ENCODE measurements around the gene SDC3. TPM values are rescaled to one million over a fixed set of nuclear protein-coding genes. Genes with fewer than 3 reads are reported as not detected.

Gene SDC3
- total and polyA plus RNA-seq, 7 donors, result 3.3 to 11.6 (median 6.8) TPM

DNA sequence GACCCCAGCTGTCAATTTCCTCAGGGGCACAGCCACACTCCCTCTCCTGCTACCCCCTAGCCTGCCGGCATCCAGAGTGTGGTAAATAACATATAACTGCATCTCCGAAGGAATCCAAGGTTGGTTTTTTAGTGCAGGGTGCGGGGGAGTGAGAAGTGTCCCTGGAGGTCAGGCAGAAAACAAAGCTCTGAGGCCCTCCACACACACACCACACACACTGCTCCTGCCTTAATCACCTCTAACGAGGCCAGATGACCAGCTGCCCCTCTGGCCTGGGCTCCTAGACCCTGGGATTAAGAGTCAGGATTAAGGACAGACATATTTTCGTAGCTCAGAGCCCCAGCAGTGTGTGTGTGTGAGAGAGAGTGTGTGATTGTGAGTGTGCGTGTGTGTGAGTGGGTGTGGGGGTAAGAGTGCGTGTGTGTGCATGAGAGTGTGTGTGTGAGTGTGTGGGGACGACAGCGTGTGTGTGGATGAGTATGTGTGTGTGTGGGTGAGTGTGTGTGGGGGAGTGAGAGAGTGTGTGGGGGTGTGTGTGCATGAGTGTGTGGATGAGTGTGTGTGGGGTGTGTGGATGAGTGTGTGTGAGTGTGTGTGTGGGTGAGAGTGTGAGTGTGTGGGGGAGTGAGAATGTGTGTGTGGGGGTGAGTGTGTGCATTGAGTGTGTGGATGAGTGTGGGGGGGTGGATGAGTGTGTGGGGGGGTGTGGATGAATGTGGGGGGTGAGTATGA is 14.6 kb downstream of the SDC3 start:
- peaks cover 3% of the 10 kb centered on the region for H3K4me1 ChIP-seq
- TF ChIP-seq, protein P1, sequence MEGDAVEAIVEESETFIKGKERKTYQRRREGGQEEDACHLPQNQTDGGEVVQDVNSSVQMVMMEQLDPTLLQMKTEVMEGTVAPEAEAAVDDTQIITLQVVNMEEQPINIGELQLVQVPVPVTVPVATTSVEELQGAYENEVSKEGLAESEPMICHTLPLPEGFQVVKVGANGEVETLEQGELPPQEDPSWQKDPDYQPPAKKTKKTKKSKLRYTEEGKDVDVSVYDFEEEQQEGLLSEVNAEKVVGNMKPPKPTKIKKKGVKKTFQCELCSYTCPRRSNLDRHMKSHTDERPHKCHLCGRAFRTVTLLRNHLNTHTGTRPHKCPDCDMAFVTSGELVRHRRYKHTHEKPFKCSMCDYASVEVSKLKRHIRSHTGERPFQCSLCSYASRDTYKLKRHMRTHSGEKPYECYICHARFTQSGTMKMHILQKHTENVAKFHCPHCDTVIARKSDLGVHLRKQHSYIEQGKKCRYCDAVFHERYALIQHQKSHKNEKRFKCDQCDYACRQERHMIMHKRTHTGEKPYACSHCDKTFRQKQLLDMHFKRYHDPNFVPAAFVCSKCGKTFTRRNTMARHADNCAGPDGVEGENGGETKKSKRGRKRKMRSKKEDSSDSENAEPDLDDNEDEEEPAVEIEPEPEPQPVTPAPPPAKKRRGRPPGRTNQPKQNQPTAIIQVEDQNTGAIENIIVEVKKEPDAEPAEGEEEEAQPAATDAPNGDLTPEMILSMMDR (IDR thresholded peaks at IDR 0.05), result no peak
- H3K27me3 ChIP-seq (ENCODE audit: insufficient read depth in 3 of 3, low read length in 2 of 3), result no peaks in the 10 kb centered on the region
- ATAC-seq, result no peak
- WGBS, 3 donors, result 65 to 71% (median 69%) methylated on average over 9 of the region's 9 CpGs
- no peak for DNase-seq
- intact Hi-C loops (cut with DNase I), result no loop called here
- no peaks in the 10 kb centered on the region for H3K36me3 ChIP-seq (ENCODE audit: insufficient read depth in 1 of 2, low read depth in 1 of 2)
- H3K9me3 ChIP-seq, result no peaks in the 10 kb centered on the region
- H3K27ac ChIP-seq, result no peak overlapping the region
- no peak overlapping the region for H3K4me3 ChIP-seq

DNA sequence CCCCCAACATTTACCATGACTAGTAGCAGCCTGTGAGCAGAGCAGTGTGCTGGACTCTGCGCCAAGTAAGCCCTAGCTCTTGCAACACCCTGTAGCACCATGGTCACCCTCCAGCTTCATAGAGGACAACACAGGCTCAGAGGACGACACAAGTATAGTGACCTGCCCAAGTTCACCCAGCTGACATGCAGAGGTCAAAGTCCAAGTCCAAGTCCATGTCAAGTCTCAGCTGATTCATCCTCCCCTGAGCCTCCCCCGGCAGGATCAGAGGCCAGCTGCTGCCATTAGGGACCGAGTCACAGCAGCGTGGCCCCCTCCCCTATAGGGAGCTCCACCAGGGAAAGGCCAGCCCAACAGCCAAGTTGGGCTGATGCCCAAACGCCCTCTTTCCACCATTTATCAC is 15.9 kb downstream of the SDC3 start:
- Histone ChIP-seq H3K36me3 (ENCODE audit: insufficient read depth in 1 of 2, low read depth in 1 of 2) (no peaks in the 10 kb centered on the region), H3K4me3 (no peak overlapping the region), H3K27ac (no peak overlapping the region), H3K9me3 (no peaks in the 10 kb centered on the region), H3K27me3 (ENCODE audit: insufficient read depth in 3 of 3, low read length in 2 of 3) (no peaks in the 10 kb centered on the region), H3K4me1 (peaks cover 10% of the 10 kb centered on the region)
- ATAC-seq (no peak), DNase-seq (no peak)
- intact Hi-C loops (cut with DNase I), result no loop called here
- TF ChIP-seq, protein P1 (IDR thresholded peaks at IDR 0.05), result no peak
- WGBS, 3 donors, result 53 to 72% (median 60%) methylated on average over 6 of the region's 6 CpGs

DNA sequence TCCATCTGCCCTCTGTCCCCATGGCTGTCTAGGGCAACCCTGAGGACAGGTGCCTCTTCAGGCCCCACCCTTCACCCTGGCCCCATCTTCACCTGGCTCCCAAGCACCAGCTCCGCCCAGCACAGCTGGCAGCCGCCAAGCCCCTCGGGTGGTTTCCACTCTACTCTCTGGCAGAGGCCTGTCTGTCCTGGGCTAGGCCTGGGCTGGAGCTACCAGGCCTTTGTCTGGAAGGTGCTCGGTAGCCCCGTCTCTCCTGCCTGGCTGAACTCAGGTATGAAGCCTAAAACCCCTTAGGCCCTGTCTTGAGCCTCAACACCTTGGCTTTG is 17.4 kb downstream of the SDC3 start:
- Histone ChIP-seq H3K9me3 (no peaks in the 10 kb centered on the region), H3K27me3 (ENCODE audit: insufficient read depth in 3 of 3, low read length in 2 of 3) (no peaks in the 10 kb centered on the region), H3K4me3 (no peak overlapping the region), H3K4me1 (peaks cover 10% of the 10 kb centered on the region), H3K27ac (no peak overlapping the region), H3K36me3 (ENCODE audit: insufficient read depth in 1 of 2, low read depth in 1 of 2) (no peaks in the 10 kb centered on the region)
- TF ChIP-seq, protein P1 (IDR thresholded peaks at IDR 0.05), result no peak
- no peak for DNase-seq
- intact Hi-C loops (cut with DNase I), result no loop called here
- 92 to 100% (median 93%) methylated on average over 5 of the region's 5 CpGs for WGBS, 3 donors
- ATAC-seq, result no peak

DNA sequence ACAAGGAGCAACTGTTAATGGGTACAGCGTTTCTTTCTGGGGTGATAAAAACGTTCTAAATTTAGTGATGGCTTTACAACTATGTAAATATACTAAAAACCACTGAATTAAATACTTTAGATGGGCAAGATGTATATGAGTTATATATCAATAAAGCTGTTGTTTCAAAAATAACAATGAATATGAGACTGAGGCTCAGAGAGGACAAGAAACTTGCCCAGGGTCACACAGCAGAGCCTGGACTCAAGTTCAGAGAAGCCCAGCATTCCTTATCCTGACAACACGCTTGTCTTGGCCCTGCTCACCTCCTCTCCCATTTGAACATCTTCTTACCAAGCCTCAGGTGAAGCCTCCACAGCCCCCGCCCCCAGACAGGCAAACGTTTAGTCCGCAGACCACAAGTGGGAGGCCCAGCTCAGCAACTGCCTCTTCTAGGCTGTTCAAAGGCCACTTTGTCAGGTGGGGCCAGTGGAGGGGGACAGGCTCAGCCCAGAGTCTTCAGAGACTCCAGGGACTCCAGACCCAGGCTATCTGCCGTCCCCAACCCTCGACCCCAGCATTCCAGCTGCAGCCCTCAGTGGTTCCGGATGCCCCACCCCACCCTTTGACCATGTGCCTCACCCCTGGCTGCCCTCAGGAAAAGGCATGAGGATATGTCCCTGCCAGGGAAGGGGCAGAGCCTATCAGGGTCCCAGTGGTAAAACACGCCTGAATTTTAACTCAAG is 17.9 kb downstream of the SDC3 start:
- Histone ChIP-seq H3K4me3 (no peak overlapping the region), H3K27me3 (ENCODE audit: insufficient read depth in 3 of 3, low read length in 2 of 3) (no peaks in the 10 kb centered on the region), H3K27ac (no peak overlapping the region), H3K9me3 (no peaks in the 10 kb centered on the region), H3K36me3 (ENCODE audit: insufficient read depth in 1 of 2, low read depth in 1 of 2) (no peaks in the 10 kb centered on the region), H3K4me1 (peaks cover 10% of the 10 kb centered on the region)
- ATAC-seq, result no peak
- no peak for DNase-seq
- 78 to 87% (median 83%) methylated on average over 9 to 10 of the region's 10 CpGs for WGBS, 3 donors
- intact Hi-C loops (cut with DNase I), result no loop called here
- TF ChIP-seq, protein P1 (IDR thresholded peaks at IDR 0.05), result no peak

Data from psoas muscle (tissue), 8 donors.